HCT116 (cell line): ENCODE data around the gene ESF1.

Source experiments
- POLR2A ChIP-seq: IDR thresholded peaks from 2 replicates; pipeline ENCODE4 v1.7.0; 2011; ENCODE audit warnings: borderline replicate concordance; ENCODE audit not compliant: insufficient read depth, insufficient read length; ENCODE audit errors: extremely low read depth
- POLR2AphosphoS5 ChIP-seq: IDR thresholded peaks from 2 replicates; pipeline ENCODE4 v1.6.1; 2011; ENCODE audit warnings: mild to moderate bottlenecking, low read depth, low read length, moderate library complexity

- TF ChIP-seq POLR2A (no peak), POLR2AphosphoS5 (no peak)
These were observed 91.7 kb downstream of the ESF1 start for GRCh38 chr20:13692802-13693736.
